Mammary microvascular endothelial cell (primary cell): Measurements from ENCODE around the gene NUP58. TPM values are rescaled to one million over a fixed set of nuclear protein-coding genes. Genes with fewer than 3 reads are reported as not detected.

Experiments used
- total RNA-seq: library from RNA; depleted of rRNA; stranded (reverse); fragments of >200 nt; gene quantifications from 2 replicates; pipeline ENCODE4 v1.2.3, GENCODE V29; 2015

Gene NUP58, protein sequence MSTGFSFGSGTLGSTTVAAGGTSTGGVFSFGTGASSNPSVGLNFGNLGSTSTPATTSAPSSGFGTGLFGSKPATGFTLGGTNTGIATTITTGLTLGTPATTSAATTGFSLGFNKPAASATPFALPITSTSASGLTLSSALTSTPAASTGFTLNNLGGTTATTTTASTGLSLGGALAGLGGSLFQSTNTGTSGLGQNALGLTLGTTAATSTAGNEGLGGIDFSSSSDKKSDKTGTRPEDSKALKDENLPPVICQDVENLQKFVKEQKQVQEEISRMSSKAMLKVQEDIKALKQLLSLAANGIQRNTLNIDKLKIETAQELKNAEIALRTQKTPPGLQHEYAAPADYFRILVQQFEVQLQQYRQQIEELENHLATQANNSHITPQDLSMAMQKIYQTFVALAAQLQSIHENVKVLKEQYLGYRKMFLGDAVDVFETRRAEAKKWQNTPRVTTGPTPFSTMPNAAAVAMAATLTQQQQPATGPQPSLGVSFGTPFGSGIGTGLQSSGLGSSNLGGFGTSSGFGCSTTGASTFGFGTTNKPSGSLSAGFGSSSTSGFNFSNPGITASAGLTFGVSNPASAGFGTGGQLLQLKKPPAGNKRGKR
- total RNA-seq = 39.3 and 43.4 TPM in 2 replicates

DNA sequence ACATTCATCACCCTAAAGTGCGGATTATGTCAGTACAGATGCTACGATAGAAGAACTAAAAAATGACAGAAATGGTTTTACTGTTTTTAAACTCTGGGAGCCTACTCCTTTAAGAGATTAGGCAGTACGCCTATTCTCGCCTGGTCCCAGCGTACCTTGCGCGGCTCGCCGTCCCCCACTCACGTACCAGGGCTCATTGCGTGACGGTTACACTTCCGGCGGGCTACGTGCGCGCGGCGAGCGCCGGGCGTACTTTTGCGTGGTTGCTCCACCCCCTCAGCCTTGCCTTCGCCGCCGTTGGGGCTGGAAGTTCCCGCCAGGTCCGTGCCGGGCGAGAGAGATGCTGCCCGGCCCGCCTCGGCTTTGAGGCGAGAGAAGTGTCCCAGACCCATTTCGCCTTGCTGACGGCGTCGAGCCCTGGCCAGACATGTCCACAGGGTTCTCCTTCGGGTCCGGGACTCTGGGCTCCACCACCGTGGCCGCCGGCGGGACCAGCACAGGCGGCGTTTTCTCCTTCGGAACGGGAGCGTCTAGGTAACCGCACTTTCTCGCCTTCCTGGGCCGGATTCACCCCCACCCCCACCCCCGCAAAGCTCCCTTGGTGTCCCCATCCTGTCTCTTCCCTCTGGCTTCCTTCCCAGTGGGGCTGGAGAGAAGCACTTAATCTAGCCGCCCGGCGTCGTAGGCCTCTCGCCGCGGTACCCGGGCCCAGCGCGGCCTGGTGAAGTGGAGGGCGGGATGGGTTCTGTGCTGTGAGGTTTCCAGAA is at the start of gene NUP58:
Gene NUP58 (plus strand): TSS at position 279 of the 767 bp plus-strand sequence. CDS start 149 bp downstream, at position 428.

DNA sequence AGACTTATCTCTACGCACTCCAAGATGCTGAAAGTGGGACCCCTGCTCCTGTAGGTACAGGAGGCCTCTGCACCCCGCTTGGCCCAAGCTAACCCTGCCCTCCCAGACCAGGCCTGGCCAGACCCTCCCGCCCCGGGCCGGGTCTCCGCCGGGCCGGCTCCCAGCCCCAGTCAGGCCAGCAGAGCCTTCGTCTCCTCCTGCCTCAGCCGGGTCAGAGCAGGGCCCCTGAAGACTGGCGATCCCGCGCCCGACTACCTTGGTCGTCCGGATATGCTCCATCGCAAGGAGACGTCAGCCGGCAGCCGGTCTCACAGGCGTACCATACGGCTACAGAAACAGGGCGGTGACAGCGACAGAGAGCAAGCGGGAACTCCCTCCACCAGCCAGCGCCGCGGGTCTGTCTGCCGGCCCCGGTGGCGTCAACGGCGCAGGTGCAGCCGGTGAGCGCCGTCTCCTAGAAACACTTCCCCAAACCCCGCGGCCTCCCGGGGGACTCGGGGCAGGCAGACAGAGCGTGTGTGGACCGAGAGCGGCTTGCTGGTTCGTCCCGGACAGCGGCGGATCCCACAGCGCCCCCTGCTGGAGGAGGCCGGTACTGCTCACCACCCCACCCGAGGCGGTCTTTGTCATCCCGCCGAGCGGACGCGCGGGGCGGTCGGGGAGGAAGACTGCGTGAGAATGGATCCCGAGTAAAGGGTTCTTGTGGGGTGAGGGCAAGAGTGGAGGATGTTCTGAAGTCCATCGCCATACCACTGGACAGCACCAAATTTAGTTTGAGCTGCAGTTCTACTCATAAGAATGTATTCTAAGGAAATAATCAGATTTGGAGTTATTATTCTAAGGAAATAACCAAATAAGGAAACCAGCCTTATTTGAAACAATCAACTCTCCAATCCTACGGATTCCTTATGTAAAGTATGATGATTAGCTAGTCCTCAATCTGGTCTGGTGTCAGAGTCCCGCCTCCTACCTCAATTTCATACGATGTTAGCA is 14.2 kb upstream of the NUP58 start, which contains the start of gene MTMR6:
Gene MTMR6 (minus strand): TSS at position 520 of the 993 bp plus-strand sequence. CDS start 241 bp downstream, at position 279.

DNA sequence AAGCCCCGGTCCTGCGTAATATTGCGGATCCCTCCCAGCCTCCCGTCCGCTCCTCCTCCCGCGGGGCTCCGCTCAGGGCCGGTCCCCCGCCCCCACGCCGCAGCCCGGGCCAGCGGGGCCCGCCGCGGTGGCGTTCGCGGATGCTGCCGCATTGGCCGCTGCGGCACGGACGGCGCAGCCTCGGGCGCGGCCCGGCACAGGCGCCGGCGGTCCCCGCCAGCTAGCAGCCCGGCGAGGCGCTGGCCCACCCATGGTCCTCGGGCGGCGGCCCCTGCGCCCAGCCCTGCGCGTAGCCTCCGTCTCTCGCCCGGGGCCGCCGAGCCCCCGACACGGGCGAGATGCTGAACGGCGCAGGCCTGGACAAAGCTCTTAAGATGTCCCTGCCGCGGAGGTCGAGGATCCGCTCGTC is 70.5 kb downstream of the NUP58 start, which contains the start of gene ATP8A2:
Gene ATP8A2 (plus strand): TSS at position 100 of the 409 bp plus-strand sequence. CDS start 239 bp downstream, at position 339.

Other genes with a start within 250 kb of the NUP58 start
- under 0.01 and 0.05 TPM in 2 replicates for gene PABPC3, start 205.5 kb upstream of the NUP58 start, total RNA-seq
- not detected in 2 replicates for gene AMER2, start 129.3 kb upstream of the NUP58 start, total RNA-seq
- gene MTMR6, start 14.1 kb upstream of the NUP58 start, total RNA-seq = 25.5 and 28.0 TPM in 2 replicates
- gene ATP8A2, start 70.3 kb downstream of the NUP58 start, total RNA-seq = 0.05 and 0.07 TPM in 2 replicates